T-helper 2 cell treated with Interferon-gamma antibody and Interleukin-4, amounts not matched to agents 5 μg/mL and 100 μg/mL, for 36 hours (primary cell): ENCODE data around the gene RAVER1.
A peak's percentile ranks its signal among the peaks of the same experiment; 100 is the strongest.

Source experiments
- DNase-seq: peaks from one replicate; pipeline ENCODE4 v3.0.0; 2021; ENCODE audit warnings: low spot score
- H3K27ac Mint-ChIP-seq: one replicate; pipeline ENCODE4 v1.8.0; 2021; ENCODE audit warnings: mild to moderate bottlenecking, mixed read lengths
- H3K27me3 Mint-ChIP-seq: one replicate; pipeline ENCODE4 v1.8.0; 2021; ENCODE audit warnings: low read depth, mixed read lengths
- H3K36me3 Mint-ChIP-seq: one replicate; pipeline ENCODE4 v1.8.0; 2021; ENCODE audit warnings: low read depth, mixed read lengths
- H3K4me1 Mint-ChIP-seq: one replicate; pipeline ENCODE4 v1.8.0; 2021; ENCODE audit warnings: low read depth, mixed read lengths
- H3K4me3 Mint-ChIP-seq: one replicate; pipeline ENCODE4 v1.8.0; 2022; ENCODE audit warnings: mild to moderate bottlenecking, moderate library complexity, mixed read lengths
- H3K9me3 Mint-ChIP-seq: one replicate; pipeline ENCODE4 v1.8.0; 2021; ENCODE audit warnings: mixed read lengths

RAVER1 gene

DNA sequence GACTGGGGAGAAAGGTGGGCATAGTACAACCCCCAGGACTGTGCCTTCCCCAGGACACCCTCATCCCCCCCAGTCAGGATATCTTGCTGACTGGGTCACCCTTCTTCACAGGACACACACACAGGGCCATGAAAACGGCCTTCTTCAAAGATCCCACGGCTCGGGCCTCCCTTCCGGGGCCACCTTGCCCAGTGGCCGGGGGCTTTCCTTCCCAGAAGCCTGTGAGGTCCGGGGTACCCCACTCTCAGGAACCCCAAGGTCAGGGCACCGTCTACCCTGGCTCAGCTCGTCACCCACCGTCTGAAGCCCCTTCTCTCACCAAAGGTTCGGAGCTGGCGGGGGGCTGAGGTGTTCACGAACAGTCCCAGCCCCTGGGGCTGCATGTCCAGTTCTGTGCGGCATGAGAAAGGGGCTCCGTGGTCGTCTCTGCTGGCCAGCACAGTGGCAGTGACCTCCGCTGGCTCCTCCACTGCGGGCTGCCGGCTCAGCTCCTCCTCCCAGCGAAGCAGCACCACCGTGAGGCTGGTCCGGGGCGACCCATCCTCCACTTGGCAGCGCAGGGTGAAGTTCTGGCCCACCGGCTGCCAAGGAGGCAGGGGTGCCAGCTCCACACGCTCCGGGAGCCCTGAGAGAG lies 2.1 kb upstream of the RAVER1 start:
- no peak for DNase-seq
- H3K9me3 Mint-ChIP-seq, result no peaks in the 10 kb centered on the region
- peaks cover 45% of the 10 kb centered on the region for H3K36me3 Mint-ChIP-seq
- H3K4me3 Mint-ChIP-seq, result no peak overlapping the region
- peaks cover 30% of the 10 kb centered on the region for H3K4me1 Mint-ChIP-seq
- no peak overlapping the region for H3K27ac Mint-ChIP-seq
- H3K27me3 Mint-ChIP-seq, result no peaks in the 10 kb centered on the region

DNA sequence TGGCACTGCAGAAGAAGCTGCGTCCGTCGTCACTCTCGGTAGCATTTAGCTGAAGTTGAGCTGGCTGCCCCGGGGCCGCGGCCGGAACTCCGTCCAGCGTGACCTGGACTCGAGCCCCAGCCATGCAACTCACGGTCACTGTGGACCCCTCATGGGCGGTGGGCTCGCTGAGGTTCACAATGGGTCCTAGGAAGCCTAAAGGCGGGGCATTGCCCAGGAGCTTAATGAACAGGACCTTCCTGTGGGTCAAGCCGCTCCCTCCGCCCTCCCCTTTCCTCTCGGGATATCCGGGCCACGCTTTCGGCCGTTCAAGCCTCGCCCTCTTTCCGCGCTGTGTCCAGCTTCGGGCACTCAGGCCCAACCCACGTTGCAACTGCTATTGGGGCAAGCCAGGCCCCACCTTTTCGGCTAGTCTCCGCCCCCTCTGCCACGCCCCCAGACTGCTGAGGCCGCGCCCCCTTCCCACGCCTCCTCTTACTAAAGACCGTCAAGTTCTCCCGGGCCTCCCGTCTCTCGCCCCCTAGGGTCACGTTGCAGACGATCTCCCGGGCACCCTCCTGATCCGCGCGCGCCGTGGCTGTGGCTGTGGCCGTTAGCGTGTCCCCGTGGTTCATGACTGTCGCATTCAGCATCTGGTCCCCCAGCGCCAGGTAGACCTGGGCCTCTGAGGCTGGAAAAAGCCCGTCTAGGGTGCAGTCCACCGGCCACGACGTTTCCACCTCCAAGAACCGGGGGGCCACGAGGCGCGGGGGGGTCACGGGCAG lies 1.4 kb upstream of the RAVER1 start:
- Mint-ChIP-seq H3K4me3 (peak overlapping the region; percentile 97), H3K4me1 (peaks cover 27% of the 10 kb centered on the region), H3K27me3 (no peaks in the 10 kb centered on the region), H3K9me3 (no peaks in the 10 kb centered on the region), H3K36me3 (peaks cover 52% of the 10 kb centered on the region), H3K27ac (no peak overlapping the region)
- DNase-seq, result peak; percentile 27

DNA sequence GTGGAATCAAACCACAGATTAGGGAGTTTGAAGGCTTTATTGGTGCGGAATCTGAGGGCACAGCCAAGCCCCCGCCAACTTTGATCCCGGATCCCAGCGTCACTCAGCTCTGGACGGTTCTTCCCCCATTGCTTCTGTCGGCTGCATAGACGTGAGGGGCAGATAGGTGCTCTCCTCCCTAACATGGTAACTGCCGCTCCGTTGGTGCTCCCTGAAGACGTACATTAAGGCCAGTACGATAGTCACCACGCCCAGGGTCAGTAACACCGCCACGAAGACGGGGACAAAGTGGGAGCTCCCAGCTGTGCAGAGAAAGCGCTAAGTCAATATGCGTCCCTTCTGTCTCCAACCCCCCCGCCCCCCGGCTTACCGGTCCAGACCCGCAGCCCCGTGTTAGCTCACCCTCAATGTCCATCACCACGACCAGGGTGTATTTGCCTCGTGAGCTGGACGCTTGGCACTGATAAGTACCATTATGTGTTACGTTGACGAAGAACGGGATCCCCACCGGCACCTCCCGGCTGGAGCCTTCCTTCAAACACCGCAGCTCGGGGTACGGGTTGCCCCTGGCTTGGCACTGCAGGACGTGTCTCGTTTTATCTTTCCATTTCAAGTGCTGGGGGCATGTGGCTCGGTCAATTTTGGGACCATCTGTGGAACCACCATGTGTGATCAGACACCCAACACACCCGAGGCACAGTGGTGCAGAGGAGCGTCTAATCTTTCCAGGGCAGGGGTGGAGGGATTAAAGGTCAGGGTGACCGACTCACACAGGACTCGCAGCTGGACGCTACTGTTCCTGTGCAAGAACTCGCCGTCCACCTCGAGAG lies 644 bp upstream of the RAVER1 start:
- Mint-ChIP-seq H3K27me3 (no peaks in the 10 kb centered on the region), H3K9me3 (no peaks in the 10 kb centered on the region), H3K36me3 (peaks cover 55% of the 10 kb centered on the region), H3K4me3 (peak overlapping the region; percentile 97), H3K4me1 (peaks cover 24% of the 10 kb centered on the region), H3K27ac (peak overlapping the region; percentile 94)
- DNase-seq, result no peak

DNA sequence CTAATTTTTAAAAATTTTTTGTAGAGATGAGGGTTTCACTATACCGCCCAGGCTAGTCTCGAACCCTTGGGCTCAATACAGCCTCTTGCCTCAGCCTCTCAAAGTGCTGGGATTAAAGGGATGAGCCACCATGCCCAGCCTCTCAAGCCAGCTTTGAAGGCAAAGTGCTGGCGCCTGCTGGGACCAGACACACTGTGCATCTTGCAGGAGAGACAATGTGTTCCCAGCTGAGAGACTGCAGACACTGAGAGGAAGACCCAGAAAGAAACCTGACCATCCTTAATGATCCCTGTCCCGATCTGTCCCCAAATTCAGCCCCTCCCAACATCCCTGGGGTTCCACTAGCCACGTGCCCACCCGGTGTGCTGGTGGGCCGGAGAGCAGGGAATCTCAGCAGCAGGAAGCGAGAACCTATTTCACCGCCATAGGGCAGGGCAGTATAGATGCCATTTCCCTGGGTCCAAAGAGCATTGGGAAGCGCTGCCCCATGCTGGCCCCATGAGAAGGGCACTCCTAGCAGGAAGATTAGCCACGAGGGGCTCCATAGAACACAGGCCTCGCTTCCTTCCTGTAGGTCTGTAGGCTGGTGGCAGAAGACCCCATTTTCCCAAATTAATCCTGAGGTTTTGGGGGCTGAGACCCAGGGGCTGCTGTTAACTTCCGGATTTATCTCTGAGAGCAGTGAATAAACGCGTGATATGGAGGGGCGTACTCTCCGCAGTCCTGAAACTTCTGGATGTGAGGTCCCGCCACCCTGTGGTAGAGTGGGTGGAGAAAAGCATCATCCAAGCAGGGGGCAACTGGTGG lies 968 bp downstream of the RAVER1 start:
- Mint-ChIP-seq H3K27ac (peak overlapping the region; percentile 94), H3K4me1 (peaks cover 18% of the 10 kb centered on the region), H3K36me3 (peaks cover 62% of the 10 kb centered on the region), H3K4me3 (peak overlapping the region; percentile 97), H3K27me3 (no peaks in the 10 kb centered on the region), H3K9me3 (no peaks in the 10 kb centered on the region)
- DNase-seq, result no peak

DNA sequence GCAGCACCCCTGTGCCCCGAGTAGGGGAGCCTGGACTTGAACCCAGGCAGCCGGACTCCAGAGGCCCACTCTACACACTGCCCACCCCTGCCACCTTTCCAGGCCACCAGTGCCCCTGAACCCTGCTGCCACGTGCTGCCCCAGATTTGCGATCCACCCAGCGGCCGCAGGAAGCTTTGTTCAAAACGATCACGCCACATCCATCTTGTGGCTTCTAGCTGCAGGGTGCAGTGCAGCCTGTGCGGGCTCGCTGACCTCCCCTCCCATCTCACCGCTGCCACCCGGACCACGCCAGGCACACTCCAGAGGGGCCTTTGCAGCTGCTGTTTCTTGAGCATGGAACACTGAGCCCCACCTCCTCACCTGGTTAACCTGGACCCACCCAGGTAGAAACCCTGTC lies 3.8 kb downstream of the RAVER1 start:
- no peak overlapping the region for H3K4me3 Mint-ChIP-seq
- H3K27me3 Mint-ChIP-seq, result no peaks in the 10 kb centered on the region
- peaks cover 18% of the 10 kb centered on the region for H3K4me1 Mint-ChIP-seq
- H3K27ac Mint-ChIP-seq, result no peak overlapping the region
- H3K9me3 Mint-ChIP-seq, result no peaks in the 10 kb centered on the region
- peaks cover 58% of the 10 kb centered on the region for H3K36me3 Mint-ChIP-seq
- no peak for DNase-seq

DNA sequence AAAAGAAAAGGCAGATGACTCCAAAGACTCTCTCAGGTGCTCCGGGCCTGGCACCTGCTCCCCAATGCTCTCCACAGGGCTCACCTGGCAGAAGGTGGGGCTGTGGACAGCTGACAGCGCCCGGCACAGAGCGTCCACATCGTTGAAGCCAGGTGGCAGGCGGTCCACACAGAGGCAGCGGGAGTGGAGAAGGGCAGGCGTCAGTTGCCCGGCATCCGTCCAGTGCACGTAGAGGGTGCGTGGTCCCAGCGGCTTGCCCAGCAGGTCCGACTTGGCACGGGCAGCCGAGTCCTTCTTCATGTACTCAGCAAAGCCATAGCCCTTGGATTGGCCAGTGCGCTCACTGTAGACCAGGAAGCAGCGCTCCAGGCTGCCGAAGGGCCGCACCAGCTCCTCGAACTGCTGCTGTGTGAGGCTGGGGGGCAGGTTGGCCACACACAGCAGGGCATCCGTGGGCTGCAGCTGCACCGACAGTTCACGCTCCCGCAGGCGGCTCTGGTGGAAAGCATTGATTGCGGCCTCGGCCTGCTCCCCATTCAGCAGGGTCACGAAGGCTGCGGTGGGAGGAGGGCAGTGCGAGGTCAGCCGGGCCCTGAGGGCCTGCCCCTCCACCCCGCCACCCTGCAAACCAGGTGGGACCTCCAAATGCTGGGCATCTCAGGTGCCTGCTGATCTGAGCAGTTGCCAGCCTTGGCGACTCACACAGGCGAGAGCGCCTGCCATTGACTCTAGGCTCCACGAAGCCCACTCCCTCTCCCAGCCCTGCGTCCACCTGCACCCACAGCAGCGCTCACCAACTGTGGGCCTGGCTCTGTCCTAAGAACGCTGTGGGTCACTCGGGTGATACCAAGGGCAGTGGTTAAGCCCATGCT lies 4.5 kb downstream of the RAVER1 start:
- H3K27me3 Mint-ChIP-seq, result no peaks in the 10 kb centered on the region
- peaks cover 54% of the 10 kb centered on the region for H3K36me3 Mint-ChIP-seq
- no peaks in the 10 kb centered on the region for H3K9me3 Mint-ChIP-seq
- no peak for DNase-seq
- H3K4me3 Mint-ChIP-seq, result no peak overlapping the region
- no peak overlapping the region for H3K27ac Mint-ChIP-seq
- H3K4me1 Mint-ChIP-seq, result peaks cover 13% of the 10 kb centered on the region

DNA sequence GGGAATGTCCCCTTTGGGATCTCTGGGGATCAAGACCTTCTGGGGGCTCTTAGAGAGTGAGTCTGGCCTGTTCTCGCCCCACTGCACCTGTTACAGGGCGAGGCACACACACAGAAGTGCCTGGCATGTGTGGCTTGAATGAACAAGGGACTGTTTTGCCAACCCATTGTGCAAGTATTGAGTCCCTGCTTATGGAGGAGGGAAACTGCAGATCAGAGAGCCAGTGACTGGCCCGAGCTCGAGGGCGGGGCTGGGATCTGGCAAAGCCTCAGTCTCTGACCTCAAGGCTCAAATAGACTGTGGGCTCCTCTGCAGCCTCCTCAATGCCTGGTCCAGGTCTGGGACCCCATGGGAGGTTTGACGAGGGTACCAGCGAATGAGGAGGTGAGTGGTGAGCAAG lies 5.5 kb downstream of the RAVER1 start:
- Mint-ChIP-seq H3K27ac (no peak overlapping the region), H3K4me3 (no peak overlapping the region), H3K4me1 (peaks cover 7% of the 10 kb centered on the region), H3K27me3 (no peaks in the 10 kb centered on the region), H3K9me3 (no peaks in the 10 kb centered on the region), H3K36me3 (peaks cover 45% of the 10 kb centered on the region)
- DNase-seq, result no peak

DNA sequence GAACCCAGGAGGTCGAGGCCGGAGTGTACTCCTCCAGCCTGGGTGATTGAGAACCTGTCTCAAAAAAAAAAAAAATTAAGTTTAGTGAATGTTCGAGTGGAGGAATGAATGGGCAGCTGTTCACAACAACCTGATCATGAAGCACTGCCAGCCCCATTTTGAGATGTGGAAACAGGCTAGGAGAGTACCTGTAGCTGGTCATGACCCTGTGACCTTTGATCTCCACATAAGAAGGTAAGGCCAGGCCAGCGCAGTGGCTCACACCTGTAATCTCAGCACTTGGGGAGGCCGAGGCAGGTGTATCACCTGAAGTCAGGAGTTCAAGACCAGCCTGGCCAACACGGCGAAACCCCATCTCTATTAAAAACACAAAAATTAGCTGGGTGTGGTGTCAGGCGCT lies 7.6 kb downstream of the RAVER1 start:
- Mint-ChIP-seq H3K4me3 (no peak overlapping the region), H3K27ac (no peak overlapping the region), H3K36me3 (peaks cover 41% of the 10 kb centered on the region), H3K4me1 (no peaks in the 10 kb centered on the region), H3K27me3 (no peaks in the 10 kb centered on the region), H3K9me3 (no peaks in the 10 kb centered on the region)
- no peak for DNase-seq

DNA sequence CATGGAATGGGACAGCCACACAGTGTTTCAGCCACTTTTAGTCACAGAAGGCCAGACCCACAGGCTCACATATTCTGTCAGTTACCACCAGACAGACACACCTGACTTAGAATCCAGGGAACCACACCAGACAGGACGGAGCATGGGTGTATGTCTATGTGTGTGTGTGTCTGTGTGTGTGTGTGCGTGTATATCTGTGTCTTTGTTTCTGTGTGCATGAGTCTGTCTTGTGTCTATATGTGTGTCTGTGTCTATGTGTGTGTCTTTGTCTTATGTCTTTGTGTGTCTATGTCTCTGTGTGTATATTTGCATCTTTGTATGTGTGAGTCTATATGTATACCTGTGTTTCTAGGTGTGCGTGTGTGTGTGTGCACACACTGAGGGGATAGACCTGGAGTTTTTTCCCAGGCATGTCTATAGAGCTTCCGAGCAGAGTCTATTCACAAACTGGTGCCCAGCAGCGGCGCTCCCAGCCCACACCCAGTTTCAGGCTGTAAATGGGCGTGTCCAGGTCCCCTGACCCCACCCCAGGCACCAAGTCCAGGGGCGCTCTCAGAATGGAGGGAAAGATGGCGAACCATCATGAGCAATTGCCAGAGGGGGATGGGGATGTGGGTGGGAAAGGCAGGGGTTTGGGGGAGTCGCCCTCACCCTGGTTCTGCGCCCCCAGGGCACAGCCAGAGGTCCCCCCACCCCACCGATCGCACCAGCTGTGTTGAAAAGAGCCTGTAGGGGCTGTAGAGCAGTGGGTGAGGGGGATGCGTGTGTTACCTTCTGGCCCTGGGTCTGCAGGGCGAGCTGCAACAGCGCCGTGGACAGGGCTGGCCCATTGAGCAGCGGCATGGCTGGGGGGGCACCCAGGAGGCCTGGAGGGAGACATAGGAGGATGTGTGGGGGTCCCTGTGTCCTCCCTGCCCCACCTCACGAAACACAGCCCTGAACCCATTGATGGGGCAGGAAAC lies 11.2 kb downstream of the RAVER1 start:
- H3K4me1 Mint-ChIP-seq, result no peaks in the 10 kb centered on the region
- DNase-seq, result no peak
- H3K27me3 Mint-ChIP-seq, result no peaks in the 10 kb centered on the region
- H3K4me3 Mint-ChIP-seq, result no peak overlapping the region
- peak overlapping the region; percentile 1 for H3K27ac Mint-ChIP-seq
- no peaks in the 10 kb centered on the region for H3K9me3 Mint-ChIP-seq
- H3K36me3 Mint-ChIP-seq, result peaks cover 29% of the 10 kb centered on the region

DNA sequence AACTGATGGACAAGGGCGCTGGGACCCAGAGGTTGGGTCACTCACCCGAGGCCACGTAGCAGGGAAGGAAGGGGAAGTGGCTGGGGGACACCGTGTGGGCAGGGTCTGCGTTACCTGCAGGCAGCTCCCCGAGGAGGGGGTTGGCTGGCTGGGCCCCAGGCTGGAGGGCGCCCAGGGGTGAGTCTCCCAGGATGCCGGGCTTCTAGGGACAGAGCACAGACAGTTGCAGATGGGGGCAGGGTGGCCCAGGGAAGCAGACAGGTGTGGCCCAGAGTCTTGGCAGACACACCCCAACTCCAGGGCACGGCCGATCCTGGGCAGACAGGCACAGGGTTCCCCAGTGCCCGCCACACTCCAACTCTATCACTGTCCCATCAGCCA lies 11.9 kb downstream of the RAVER1 start:
- H3K9me3 Mint-ChIP-seq, result no peaks in the 10 kb centered on the region
- H3K4me3 Mint-ChIP-seq, result no peak overlapping the region
- no peaks in the 10 kb centered on the region for H3K27me3 Mint-ChIP-seq
- no peak for DNase-seq
- peaks cover 28% of the 10 kb centered on the region for H3K36me3 Mint-ChIP-seq
- H3K27ac Mint-ChIP-seq, result no peak overlapping the region
- no peaks in the 10 kb centered on the region for H3K4me1 Mint-ChIP-seq

DNA sequence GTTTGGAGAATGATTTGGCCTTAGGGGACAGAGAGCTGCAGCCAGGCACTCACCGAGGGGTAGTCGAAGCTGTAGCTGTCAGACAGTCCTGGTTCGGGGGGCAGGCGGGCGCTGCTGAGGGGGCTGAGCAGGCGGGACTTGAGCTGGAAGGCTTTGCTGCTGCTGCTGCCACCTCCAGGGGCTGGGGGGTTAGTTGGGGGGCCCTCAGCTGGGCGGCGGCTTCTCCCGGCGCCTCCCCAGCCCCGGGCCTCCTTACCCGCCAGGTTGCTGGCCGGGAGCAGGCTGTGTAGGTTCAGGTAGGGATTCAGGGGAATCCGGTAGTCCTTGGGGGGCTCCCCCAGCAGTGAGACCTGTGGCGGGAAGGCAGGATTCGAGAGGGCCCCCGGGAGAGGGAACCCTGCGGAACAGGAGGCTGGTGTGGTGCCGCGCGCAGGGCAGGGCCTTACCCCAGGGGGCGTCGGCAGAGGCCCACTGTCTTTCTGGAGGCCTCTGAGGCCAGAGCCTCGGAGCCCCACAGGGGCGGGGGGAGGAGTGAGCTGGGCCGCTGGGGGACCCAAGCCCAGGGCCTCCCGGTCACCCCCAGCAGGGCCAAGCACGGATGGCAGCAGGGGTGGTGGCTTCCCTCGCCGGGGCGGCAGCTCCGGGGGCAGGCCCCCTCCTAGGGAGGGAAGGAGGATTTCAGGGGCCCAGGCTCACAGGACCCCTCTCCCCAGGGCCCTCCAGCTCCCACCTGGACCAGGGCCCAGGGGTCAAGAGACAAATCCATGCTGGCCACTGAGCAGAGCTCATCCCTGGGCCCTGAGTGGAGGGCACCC lies 12.5 kb downstream of the RAVER1 start:
- no peak overlapping the region for H3K4me3 Mint-ChIP-seq
- H3K9me3 Mint-ChIP-seq, result no peaks in the 10 kb centered on the region
- no peaks in the 10 kb centered on the region for H3K27me3 Mint-ChIP-seq
- no peak for DNase-seq
- peaks cover 2% of the 10 kb centered on the region for H3K4me1 Mint-ChIP-seq
- H3K27ac Mint-ChIP-seq, result no peak overlapping the region
- H3K36me3 Mint-ChIP-seq, result peaks cover 31% of the 10 kb centered on the region
